Medulla oblongata (tissue), 1 donor: ENCODE data around the gene HELZ2.

ENCODE experiments used
- DNase-seq: peaks from one replicate; pipeline ENCODE4 v3.0.0-alpha.2; 2015; ENCODE audit errors: extremely low spot score

Gene HELZ2

DNA sequence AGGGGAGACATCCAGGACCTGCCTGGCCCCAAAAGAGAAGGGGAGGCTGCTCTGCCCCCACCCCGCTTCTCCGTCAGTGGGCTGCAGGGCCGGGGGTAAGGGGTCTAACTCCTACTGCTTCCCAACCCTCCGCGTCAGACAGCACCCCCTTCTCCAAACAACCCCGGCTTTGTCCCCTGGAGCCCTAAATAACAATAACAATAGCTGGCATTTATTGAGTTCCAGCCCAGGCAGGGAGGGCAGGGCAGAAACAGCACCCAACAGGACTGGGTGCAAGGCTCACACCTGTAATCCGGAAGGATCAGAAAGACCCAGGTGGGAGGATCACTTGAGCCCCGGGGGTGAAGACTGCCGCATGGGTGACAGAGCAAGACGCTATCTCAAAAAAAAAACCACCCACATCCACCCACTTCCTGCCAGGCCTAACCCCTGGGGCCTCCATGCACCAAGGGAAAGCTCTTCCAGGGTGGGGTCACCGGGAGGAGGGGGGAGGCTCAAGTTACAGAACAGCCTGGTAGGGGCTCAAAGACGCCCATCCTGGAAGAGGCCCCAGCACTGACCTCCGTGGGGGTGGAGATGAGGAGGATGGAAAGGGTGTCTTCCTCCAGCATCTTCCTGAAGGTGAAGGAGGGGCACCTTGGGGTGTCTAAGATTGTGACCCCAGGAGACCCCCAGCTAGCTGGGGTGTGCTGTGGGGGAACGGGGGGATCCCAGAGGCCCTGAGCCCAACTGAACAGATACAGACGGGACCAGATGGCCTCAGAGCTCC, 21.4 kb downstream of the HELZ2 start:
- no peak for DNase-seq

DNA sequence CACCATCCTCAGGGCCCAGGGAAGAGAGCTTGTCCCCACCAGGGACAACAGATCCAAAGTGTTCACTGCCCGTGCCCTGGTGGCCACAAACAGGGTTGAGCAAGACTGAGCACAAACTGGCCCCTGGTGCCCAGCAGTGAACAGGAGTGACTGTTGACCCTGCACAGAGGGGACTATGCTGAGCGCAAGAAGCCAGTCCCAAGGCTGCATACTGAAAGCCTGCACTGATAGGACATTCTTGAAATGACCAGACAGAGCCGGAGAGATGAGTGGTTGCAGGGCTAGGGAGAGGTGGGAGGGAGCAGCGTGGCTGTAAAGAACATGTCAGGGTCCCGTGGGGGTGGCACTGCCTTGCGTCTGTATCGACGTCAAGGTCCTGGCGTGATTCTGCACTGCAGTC, 23.0 kb downstream of the HELZ2 start:
- DNase-seq: no peak

DNA sequence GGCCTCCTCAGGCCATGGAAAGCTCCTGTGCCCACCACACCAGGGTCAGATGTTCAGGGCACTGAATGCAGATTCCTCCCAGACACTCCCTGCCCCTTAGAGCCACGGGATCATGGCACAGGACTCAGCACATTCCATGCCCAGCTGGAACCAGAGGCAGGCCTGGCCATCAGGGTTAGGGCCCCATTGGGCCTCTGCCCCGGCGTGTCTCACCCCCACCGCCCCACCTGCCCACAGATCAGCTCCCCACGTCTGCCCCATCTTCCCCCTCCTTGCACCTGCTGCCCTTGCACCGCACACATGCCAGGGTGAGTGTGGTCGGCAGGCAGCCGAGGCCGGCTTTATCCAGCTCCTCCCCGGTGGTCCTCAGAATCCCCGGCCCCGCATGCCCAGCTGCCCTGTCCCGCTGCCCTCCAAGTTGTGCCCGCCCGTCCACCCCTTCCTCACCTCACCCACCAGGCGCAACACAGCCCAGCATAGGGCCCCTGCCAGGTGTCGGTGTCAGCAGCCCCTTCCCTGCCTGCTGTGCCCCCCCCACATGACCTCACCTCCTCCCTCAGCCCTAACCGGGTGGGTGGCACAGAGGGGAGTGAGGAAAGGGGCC, 24.3 kb downstream of the HELZ2 start:
- DNase-seq: no peak

DNA sequence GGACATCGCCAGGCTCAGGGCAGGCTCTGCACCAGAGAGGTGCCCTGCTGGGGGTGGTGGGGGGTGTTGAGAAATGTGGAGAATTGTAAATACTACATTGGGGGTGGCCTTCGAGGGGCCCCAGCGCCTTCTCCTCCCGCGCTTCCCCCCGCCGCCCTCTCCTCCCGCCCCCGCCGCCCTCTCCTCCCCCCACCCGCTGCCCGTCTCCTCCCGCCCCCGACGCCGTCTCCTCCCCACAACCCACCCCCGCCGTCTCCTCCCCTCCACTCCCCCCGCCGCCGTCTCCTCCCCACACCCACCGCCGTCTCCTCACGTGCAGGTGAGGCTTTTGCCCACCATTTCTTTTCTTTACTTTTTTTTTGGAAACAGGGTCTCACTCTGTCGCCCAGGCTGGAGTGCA, 25.0 kb downstream of the HELZ2 start:
- DNase-seq: no peak

DNA sequence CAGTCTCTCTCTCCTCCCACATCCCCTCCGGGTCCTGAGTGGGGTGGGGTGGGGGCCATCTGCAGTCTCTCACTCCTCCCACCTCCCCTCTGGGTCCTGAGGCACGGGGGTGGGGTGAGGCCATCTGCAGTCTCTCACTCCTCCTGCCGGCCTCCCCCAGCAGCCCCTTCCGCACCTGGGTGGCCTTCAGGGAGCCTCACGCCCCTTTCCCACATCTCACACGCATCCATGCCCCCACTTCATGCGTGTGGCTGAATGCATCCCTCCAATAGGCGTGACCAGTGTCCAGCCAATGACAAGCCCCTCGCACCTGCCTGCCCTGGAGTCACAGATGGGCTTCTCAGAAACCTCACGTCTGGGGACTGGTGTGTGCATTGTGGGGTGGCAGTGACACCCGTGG, 25.5 kb downstream of the HELZ2 start:
- no peak for DNase-seq

DNA sequence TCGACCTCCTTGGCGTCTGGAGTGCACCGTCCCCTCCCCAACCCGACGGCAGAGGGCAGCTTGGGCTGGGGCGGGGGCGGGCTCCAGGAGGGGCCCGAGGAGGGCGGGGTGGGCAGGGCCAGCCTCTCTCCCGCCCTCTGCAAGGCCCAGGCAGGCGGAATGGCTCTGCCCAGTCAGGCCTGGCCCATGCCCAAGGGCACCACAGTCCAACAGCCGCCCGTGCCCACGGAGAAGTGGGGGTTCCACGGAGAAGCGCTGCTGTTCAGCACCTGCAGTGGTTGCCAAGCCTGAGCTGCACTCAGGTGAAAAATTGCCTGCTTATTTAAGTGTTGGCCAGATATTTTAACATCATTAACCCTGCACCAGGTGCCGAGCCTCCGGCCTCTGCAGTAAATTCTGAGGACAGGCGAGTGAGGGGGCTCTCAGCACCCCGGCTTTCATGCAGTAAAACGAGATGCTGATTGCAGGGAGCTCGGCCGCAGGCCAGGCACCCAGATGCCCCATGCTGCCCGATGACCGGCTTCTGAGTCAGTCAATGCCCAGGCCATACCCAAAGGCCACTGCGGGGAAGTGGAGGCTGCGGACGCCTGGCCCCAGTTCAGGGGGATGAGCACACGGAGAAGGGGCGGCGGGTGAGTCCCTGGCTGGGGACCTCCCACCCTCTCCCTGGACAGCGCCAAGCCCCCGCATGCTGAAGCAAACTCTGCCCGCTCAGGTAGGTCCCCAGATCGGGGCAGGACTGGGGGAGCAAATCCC, 26.1 kb downstream of the HELZ2 start, which contains the start of gene SRMS:
Gene SRMS, minus strand, starts transcription at position 25 of the 756 bp plus-strand sequence. CDS start 286 bp downstream, outside the sequence.
- DNase-seq: no peak

DNA sequence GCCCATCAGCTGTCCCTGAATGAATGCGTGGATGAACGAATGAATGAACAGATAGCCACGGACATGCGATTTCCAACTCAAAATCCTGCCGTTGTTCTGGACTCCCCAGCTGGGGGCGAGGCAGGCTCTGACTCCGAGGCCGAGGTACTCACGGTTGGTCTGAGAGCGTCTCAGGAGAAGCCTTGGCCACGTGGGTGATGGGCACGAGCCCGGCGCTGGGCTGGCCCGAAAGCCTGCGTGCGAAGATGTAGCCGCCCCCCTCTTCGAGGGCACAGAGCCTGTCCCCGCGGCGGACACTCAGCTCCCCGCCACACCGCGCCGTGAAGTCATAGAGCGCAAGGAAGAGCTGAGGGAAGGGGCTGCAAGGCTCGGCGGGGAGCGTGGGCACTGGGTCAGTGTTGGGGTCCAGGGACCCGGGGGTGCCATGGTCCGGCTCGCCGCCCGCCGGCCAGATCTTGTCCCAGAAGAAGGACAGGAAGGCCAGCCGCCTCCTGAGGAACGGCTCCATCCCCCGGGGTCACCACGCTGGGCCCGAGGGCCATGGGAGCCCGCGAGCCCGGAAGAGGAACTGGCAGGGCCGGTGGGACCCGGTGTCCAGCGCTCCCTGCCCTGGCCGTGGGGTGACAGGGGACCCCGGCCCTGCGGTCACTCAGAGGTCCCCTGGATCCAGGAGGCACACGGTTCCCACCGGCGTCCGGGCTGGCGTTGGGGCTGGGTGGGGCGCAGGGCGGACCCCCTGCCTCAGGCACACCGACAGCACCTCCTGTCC, 26.9 kb downstream of the HELZ2 start:
- DNase-seq: no peak

DNA sequence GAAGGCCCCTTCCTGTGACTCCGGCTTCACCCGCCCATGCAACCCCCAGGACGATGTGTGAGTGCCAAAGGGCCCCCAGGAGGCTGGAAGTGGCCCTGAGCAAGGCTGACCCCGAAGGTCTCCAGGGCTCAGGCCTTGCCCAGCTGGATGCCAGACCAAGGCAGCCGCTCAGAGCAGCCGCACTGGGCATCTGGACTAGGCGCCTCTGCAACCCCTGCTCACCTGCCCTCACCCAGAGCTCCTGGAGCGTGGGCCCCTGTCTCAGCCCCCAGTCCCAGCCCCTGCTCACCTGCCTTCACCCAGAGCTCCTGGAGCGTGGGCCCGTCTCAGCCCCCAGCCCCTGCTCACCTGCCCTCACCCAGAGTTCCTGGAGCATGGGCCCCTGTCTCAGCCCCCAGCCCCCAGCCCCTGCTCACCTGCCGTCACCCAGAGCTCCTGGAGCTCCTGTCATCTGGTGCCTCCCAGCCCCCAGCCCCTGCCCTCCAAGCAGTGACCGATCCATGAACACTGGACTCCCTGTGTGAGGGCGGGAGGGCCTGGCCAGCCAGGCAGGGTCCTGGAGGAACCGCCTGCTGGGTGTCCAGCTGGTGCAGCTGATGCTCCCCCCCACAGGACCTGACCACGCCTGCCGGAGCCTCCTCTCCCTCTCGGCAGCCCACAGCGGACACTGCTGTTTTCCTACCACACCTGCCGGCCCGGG, 27.6 kb downstream of the HELZ2 start:
- no peak for DNase-seq

DNA sequence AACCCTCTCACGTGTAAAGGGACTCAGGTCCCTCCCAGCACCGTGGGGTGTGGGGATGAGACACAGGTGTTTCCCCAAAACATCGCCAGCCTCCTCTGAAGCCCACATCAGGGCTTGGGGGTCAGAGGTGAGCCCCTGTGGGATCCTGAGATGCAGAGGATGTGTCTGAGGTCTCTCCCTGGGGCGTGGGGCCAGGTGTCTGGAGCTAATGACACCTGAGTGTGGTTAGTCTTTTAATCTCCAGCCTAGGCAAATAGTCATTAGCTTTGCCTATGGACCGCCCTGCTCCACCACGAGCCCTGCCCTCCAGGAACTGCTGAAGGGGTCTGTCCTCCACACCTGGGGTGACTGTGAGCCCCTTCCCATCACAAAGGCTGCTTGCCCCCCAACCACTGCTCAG, 28.2 kb downstream of the HELZ2 start:
- no peak for DNase-seq

DNA sequence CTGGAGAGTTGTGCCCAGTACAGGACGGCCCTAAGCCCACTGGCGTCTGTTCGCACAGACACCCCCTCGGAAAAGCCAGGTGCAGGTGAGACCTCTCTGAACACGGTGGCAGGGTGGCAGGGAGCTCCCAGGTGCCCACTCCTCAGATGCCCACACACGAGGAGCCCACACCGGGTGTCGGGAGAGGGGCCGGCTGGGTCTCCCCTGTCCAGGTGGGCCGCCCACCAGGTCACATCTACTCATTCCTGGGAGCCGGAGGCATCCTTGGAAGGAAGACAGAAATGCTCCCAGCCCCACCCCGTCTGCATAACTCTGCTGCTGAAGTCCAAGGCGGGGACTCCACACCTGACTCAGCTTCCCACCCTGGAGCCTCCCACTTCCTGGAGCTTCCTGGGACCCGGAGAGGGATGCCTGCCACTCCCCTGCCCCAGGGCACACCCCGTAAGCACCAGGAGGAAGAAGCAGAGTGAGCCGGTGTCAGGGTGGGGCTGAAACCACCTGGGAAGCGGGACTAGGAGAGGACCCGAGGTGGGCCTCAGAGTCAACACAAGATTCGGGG, 29.0 kb downstream of the HELZ2 start:
- no peak for DNase-seq

DNA sequence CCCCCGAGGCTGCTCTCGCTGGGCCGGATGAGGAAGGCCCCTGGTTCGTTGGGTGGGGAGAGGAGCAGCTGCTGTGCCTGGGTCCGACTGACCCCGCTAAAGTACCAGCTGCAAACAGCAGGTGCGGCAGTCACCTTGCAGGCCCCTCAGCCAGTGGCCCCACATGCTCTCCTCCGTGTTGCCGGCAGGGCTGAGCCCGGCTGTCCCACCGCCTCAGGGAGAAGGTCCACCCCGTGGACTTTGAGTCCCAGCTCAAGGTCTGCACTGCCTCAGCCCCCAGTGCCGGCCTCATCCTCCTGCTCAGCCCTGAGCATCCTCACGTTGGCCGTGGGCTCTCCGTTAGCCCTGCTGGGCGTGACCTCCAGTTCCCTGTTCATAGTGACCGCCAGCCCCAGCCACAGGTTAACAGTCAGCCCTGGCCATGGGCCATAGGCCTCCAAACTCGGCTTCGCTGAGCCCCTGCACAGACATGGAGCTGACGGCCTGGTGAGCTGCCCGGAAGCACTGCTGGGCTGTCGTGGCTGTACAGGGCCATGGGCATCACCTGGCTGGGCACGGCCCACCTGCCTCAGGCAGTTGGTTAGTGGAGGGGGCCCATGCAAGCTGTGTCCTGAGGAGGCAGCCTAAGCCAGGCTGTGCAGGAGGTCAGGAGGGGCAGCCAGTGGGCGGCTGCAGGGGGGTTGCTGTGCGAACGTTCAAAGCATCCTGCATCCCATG, 29.6 kb downstream of the HELZ2 start:
- no peak for DNase-seq

DNA sequence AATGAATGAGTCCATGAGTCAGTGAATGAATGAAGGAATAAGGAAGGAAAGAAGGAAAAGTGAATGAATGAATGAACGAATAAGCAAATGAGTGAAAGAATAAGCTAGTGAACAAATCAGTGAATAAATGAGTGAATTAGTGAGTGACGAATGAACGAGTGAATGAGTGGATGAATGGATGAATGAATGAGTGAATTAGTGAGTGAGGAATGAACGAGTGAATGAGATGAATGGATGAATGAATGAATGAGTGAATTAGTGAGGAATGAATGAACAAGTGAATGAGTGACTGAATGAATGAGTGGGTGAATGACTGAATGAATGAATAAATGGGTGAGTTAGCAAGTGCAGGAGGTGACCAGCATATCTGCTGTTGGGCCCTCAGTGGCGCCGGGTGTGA, 30.3 kb downstream of the HELZ2 start:
- no peak for DNase-seq

DNA sequence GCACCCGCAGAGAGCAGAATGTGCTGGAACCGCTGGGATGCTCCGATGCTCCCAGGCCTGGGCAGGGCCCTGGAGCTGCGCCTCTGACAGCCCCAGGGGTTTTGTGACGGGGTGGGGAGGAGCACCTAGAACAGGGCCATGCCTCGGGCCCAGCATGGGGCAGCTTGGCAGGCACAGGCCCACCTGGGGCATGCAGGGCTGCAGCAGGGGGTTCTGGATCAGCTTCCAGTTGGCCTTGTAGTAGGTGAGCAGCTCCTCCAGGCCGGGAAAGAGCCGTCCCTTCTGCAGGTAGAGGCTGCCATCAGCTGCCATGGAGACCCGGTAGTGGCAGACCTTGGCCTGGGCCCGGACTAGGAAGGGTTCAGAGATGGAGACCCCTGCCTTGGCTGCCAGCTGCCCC, 30.9 kb downstream of the HELZ2 start:
- DNase-seq: no peak

DNA sequence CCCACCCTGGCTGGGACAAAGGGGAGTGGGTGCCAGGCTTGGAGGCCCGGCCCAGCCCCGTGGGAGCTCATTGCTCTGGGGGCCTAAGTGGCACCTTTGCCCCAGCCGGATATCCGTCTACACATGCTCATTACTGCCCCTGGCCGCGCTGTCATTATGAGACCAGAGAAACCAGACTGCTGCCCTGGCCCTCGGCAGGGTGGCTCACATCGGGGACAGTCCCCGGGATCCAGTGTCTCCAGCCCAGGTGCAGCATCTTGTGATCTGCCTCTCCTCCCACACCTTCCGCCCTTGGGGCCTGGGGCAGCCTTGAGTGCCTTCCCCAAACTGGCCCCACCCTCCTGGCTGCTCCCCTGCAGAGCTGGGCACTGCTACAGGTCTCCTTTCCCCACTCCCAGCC, 31.3 kb downstream of the HELZ2 start:
- DNase-seq: no peak

DNA sequence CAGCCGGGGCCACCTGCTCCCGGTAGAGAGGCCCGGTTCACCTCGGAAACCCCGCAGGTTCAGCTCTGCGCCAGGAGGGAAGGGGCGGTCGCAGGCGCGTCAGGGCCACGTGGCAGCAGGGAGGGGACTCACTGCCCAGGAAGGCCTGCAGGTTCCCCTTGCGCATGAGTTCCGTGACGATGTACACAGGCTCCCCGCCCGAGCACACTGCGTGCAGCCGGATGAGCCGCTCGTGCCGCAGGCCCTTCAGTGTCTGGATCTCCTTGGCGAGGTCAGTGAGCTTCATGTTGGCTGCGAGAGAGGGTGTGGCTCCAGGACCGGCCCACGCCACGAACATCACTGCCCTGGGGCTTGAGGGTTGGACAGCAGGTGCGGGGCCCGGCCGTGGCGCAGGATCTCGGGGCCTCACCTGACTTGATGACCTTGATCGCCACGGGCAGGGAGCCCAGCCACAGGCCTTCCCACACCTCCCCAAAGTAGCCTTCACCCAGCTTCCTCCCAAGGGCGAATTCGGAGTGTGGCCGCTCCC, 31.9 kb downstream of the HELZ2 start:
- no peak for DNase-seq

DNA sequence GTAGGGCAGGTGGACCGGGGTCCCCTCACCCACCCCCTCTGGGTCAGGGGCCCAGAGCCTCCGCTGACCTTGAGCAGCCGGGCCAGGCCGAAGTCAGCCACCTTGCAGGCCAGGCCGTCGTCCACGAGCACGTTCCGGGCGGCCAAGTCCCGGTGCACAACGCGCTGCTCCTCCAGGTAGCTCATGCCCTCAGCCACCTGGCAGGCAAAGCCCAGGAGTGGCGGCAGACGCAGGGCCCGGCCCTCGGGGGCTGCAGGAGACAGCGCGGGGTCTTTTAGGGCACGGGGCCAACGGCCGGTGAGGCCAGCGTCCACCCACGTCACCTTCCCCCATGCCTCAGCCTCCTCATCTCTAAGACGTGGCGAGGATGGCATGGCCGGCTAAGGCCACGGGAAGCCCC, 32.7 kb downstream of the HELZ2 start:
- no peak for DNase-seq

DNA sequence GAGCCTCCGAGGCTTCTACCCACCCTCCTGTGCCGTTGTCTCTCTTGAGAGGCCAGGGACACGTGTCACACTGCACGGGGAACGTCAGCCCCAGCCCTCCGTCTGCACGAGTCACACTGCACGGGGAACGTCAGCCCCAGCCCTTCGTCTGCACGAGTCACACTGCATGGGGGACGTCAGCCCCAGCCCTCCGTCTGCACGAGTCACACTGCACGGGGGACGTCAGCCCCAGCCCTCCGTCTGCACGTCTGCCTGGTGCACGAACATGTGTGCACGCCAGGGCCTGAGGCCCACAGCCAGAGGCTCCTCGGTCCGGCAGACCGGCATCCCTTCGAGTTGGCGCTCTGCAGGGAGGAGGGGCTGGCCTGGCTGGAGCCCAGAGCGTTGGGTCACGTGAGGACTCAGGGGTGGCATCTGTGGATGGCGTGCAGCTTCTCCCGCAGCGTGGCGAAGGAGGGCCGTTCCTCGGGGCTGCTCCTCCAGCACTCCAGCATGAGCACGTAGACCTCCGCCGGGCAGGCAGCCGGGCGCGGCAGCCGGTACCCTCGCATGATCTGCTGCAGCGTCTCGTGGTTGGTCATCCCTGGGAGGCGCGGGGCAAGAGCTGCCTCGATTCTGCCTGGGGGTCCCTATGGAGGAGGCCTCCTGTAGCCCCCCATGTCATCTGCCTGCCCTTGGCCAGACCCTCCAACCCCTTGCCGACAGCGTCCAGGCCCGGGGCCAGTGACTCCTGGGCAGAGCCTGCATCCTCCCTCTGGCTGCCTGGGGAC, 33.4 kb downstream of the HELZ2 start:
- DNase-seq: no peak

DNA sequence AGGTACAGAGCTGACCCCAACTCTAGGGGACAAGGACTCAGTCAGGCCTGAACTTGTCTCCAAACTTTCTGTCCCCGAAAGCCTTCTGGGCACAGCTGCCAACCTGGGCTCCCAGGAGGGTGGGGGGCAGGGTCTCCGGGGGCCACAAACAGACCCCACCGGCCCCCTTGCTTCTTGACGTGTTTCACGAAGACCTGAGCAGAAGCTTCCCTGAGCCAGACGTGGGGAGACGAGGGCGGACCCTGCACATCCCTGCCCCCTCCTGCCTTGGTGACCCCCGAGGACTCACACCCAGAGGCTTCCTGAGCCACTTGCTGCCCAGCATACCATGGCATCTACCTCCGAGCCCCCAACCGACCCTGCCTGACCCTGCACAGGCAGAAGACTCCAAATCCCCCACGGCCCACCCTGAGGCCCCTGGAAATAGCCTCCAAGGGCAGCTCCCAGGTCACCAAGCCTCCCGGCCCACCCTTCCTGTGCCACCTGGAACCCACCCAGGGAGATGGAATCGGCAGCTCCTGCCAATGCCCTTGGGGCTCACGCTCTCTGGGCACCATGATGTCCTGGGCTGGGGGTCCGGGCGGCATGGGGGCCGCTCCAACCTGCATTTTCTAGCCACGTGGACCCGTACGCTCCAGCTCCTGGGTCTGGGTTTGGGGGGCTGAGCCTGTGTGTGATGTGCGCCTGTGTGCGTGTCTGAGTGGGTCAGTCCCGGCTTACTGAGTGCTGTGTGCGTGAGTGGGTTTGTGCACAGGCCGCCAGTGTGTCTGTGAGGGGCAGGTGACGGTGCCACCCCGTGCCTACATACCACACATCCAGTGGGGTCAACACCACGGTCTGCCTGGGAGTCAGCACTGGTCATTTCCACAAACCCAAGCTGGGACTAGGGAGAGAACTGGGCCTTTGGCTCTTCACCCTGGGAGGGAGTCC, 34.3 kb downstream of the HELZ2 start:
- DNase-seq: no peak
